Esophagus muscularis mucosa (tissue), 4 donors: ENCODE measurements around the gene PMF1. TPM values are rescaled to one million over a fixed set of nuclear protein-coding genes. Genes with fewer than 3 reads are reported as not detected.

Experiments used
- DNase-seq: peaks from one replicate; pipeline ENCODE4 v3.0.0-alpha.2; 2017; ENCODE audit errors: extremely low spot score
- H3K27ac ChIP-seq, 4 donors: fragments of 200-600 bp; sonication (generic); replicated peaks in 1 of 4; 1 replicate in 3 of 4; 2 replicates in 1 of 4; pipeline ENCODE4 v1.5.1; 2016 to 2019; ENCODE audit warnings: mild to moderate bottlenecking in 1 of 4
- H3K27me3 ChIP-seq, 4 donors: fragments of 200-600 bp; sonication (generic); one replicate each; pipeline versions ENCODE4 v1.5.1 to v1.6.0; 2016 to 2019
- H3K36me3 ChIP-seq, 4 donors: fragments of 200-600 bp; sonication (generic); one replicate each; pipeline ENCODE4 v1.5.1; 2016 to 2019
- H3K4me1 ChIP-seq, 4 donors: fragments of 200-600 bp; sonication (generic); one replicate each; pipeline ENCODE4 v1.5.1; 2016 to 2019
- H3K4me3 ChIP-seq, 4 donors: fragments of 200-600 bp; sonication (generic); 1 replicate in 2 of 4; 2 replicates in 2 of 4; pipeline ENCODE4 v1.5.1; 2016 to 2019; ENCODE audit warnings: mild to moderate bottlenecking in 4 of 4, moderate library complexity in 1 of 4
- H3K9me3 ChIP-seq, 4 donors: fragments of 200-600 bp; sonication (generic); 1 replicate in 3 of 4; 2 replicates in 1 of 4; pipeline ENCODE4 v1.5.1; 2016 to 2019
- CTCF ChIP-seq, 3 experiments: fragments of 200-600 bp in 2 of 3; fragments of 450-650 bp in 1 of 3; sonication (generic) in 2 of 3; IDR thresholded peaks; one replicate each; pipeline ENCODE4 v1.5.1; 2017 to 2019; ENCODE audit warnings: antibody characterized with exemption in 3 of 3, mild to moderate bottlenecking in 2 of 3, moderate library complexity in 1 of 3
- EP300 ChIP-seq: sonication (generic); formaldehyde crosslinking; IDR thresholded peaks from one replicate; pipeline ENCODE4 v1.6.1; 2017; ENCODE audit warnings: antibody characterized with exemption
- POLR2A ChIP-seq: fragments of 450-650 bp; IDR thresholded peaks from one replicate; pipeline ENCODE4 v1.6.1; 2017; ENCODE audit warnings: antibody characterized with exemption, moderate library complexity, mild to moderate bottlenecking, low read depth
- POLR2AphosphoS5 ChIP-seq, 2 donors: sonication (generic); formaldehyde crosslinking; IDR thresholded peaks; one replicate each; pipeline ENCODE4 v1.6.1; 2017; ENCODE audit warnings: antibody characterized with exemption in 2 of 2
- WGBS: methylation state at CpG from one replicate; pipeline ENCODE4 v1.1.5; 2018; 5-methylcytosine and 5-hydroxymethylcytosine counted together
- intact Hi-C: fragments of 100-400 bp; cut with DNase I; formaldehyde crosslinking; loops from one replicate; pipeline ENCODE4 v1.15.1; 2023
- total RNA-seq, 4 donors: library from RNA; depleted of rRNA; stranded (reverse); fragments of >200 nt; gene quantifications; one replicate each; pipeline versions ENCODE4 v1.1.0 to v1.2.1, GENCODE V29; 2016

Gene PMF1
- total RNA-seq, 4 donors from 2014 or later, result 45.0 to 60.4 (median 50.2) TPM

DNA sequence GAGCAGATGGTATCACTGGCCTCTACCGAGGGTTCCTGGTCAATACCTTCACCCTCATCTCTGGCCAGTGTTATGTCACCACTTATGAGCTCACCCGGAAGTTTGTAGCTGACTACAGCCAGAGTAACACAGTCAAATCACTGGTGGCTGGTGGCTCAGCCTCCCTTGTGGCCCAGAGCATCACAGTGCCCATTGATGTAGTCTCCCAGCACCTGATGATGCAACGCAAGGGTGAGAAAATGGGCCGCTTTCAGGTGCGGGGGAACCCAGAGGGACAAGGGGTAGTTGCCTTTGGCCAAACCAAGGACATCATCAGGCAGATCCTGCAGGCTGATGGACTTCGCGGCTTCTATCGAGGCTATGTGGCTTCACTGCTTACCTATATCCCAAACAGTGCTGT is 12.8 kb upstream of the PMF1 start:
- DNase-seq, result no peak
- intact Hi-C loops, result no loop called here
- no peak overlapping the region for H3K27ac ChIP-seq
- H3K9me3 ChIP-seq, result no peaks in the 10 kb centered on the region
- peaks cover 15 to 78% (median 36%) of the 10 kb centered on the region in 4 donors for H3K4me1 ChIP-seq
- WGBS, result 100% methylated on average over 4 of the region's 8 CpGs
- H3K27me3 ChIP-seq, result no peaks in the 10 kb centered on the region
- H3K4me3 ChIP-seq, result no peak overlapping the region
- TF ChIP-seq CTCF (IDR thresholded peaks at IDR 0.05), result no peak
- TF ChIP-seq POLR2AphosphoS5 (IDR thresholded peaks at IDR 0.05), result no peak
- no peak for TF ChIP-seq POLR2A
- no peak for TF ChIP-seq EP300
- peaks cover 12 to 68% (median 42%) of the 10 kb centered on the region in 4 donors for H3K36me3 ChIP-seq

- Histone ChIP-seq H3K4me1 (peaks cover 0 to 49% (median 18%) of the 10 kb centered on the region in 4 donors), H3K4me3 (no peak overlapping the region), H3K27me3 (no peaks in the 10 kb centered on the region), H3K36me3 (peaks cover 11 to 86% (median 63%) of the 10 kb centered on the region in 4 donors), H3K9me3 (no peaks in the 10 kb centered on the region), H3K27ac (peak overlapping the region in 1 of 4 donors; percentile 33)
- TF ChIP-seq CTCF (IDR thresholded peaks at IDR 0.05), result no peak
- no peak for TF ChIP-seq POLR2AphosphoS5 (IDR thresholded peaks at IDR 0.05)
- TF ChIP-seq EP300, result no peak
- TF ChIP-seq POLR2A, result no peak
- intact Hi-C loops, result no loop called here
- no peak for DNase-seq
Measured at GRCh38 chr1:156203331-156203730, 9.5 kb upstream of the PMF1 start.

- Histone ChIP-seq H3K27ac (no peak overlapping the region), H3K9me3 (no peaks in the 10 kb centered on the region), H3K4me3 (no peak overlapping the region), H3K27me3 (no peaks in the 10 kb centered on the region), H3K4me1 (peaks cover 0 to 47% (median 16%) of the 10 kb centered on the region in 4 donors), H3K36me3 (peaks cover 11 to 91% (median 63%) of the 10 kb centered on the region in 4 donors)
- WGBS, result 93% methylated on average over 3 of the region's 3 CpGs
- DNase-seq, result no peak
- intact Hi-C loops, result no loop called here
- no peak for TF ChIP-seq EP300
Measured at GRCh38 chr1:156204686-156205085, 8.1 kb upstream of the PMF1 start.

DNA sequence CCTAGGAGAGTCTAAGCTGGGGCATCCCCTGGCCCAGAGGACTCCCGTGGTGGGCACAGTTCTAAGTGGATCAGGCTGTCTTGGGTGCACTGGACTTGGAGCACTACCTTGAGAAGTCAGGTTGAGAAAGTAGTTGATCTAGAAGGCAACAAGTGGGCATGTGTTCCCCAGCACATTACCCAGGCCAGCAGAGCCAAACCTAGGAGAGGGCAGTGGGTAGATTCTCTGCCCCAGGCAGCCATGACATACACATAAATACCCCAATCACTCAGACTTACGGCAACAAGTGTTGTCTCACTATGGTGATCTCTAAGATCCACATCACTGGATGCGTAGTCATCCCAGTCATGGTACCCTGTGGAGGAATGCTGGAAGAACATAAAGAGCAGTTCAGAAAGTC is 1.6 kb upstream of the PMF1 start:
- intact Hi-C loops, result loop anchor here (5.0 kb wide), 1 partner anchor 114 kb away; no protein-coding TSS in a partner anchor
- TF ChIP-seq POLR2AphosphoS5 (IDR thresholded peaks at IDR 0.05) (no peak), EP300 (no peak), POLR2A (no peak), CTCF (IDR thresholded peaks at IDR 0.05) (no peak)
- Histone ChIP-seq H3K36me3 (peaks cover 11 to 65% (median 52%) of the 10 kb centered on the region in 4 donors), H3K4me1 (peaks cover 17 to 36% (median 30%) of the 10 kb centered on the region in 4 donors), H3K27ac (no peak overlapping the region), H3K4me3 (no peak overlapping the region), H3K27me3 (no peaks in the 10 kb centered on the region), H3K9me3 (no peaks in the 10 kb centered on the region)
- no peak for DNase-seq
- 95% methylated on average over 3 of the region's 3 CpGs for WGBS

DNA sequence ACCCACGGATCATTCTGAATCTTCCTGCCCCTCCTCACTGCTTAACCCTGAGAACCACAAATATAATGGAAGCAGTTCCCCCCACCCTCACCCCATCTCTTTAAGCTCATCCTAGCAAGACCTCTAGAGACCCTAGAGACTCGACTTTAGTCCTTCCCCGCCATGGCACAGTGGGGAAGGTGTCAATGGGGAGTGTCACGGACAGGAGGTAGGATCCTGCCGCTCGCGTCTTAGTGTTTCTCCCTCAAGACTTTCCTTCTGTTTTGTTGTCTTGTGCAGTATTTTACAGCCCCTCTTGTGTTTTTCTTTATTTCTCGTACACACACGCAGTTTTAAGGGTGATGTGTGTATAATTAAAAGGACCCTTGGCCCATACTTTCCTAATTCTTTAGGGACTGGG is 677 bp upstream of the PMF1 start:
- Histone ChIP-seq H3K36me3 (peaks cover 11 to 58% (median 47%) of the 10 kb centered on the region in 4 donors), H3K27ac (peak overlapping the region; percentile 88 to 92 (median 90)), H3K4me3 (peak overlapping the region; percentile 63 to 79 (median 64)), H3K4me1 (peaks cover 17 to 37% (median 32%) of the 10 kb centered on the region in 4 donors), H3K9me3 (no peaks in the 10 kb centered on the region), H3K27me3 (no peaks in the 10 kb centered on the region)
- intact Hi-C loops, result loop anchor here (5.0 kb wide), 1 partner anchor 115 kb away; no protein-coding TSS in a partner anchor
- TF ChIP-seq EP300, result no peak
- no peak for TF ChIP-seq CTCF (IDR thresholded peaks at IDR 0.05)
- no peak for TF ChIP-seq POLR2AphosphoS5 (IDR thresholded peaks at IDR 0.05)
- DNase-seq, result no peak
- 81% methylated on average over 9 of the region's 9 CpGs for WGBS
